Measurements from ENCODE around the gene OBSCN. TPM values are rescaled to one million over a fixed set of nuclear protein-coding genes. Genes with fewer than 3 reads are reported as not detected.
A peak's percentile ranks its signal among the peaks of the same experiment; 100 is the strongest.
"Not testable (repeated sequence)": the region's sequence is repeated elsewhere in the genome, so short reads cannot be mapped to it uniquely, and the experiment has no call there.

OBSCN gene
- total RNA-seq, 1 experiment from 2014 or later: 0.87 TPM

DNA sequence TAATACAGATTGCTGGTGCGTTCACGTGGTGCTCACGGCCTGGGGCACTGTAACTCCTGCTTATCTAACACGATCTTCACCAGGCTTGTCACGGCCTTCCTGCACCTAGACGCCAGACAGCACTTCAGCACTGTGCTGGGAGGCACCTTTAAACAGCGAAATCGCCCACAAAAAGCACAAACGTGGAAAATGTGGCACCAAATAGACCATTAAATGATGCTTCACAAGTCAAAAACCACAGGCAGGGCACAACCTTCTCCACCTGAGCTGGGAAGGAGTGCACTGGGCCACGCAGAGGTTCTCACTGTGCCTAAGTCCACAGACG, 22.2 kb upstream of the OBSCN start:
- H3K4me1 ChIP-seq (replicated peaks): no peaks in the 10 kb centered on the region
- no peak overlapping the region for H3K27ac ChIP-seq
- H3K4me3 ChIP-seq: no peak overlapping the region
- peak in 1 of 2 experiments; percentile 12 for DNase-seq (ENCODE audit: low read depth in 1 of 2, low spot score in 2 of 2)
- no peaks in the 10 kb centered on the region for H3K36me3 ChIP-seq
- H3K9me3 ChIP-seq (replicated peaks): no peaks in the 10 kb centered on the region
- H3K27me3 ChIP-seq (replicated peaks): no peaks in the 10 kb centered on the region

- not testable (repeated sequence) for H3K27me3 ChIP-seq (replicated peaks); DNase-seq (ENCODE audit: low read depth in 1 of 2, low spot score in 2 of 2); H3K36me3 ChIP-seq; H3K4me3 ChIP-seq; H3K27ac ChIP-seq; H3K9me3 ChIP-seq (replicated peaks); H3K4me1 ChIP-seq (replicated peaks)
These were observed 19.6 kb upstream of the OBSCN start for GRCh38 chr1:228188249-228188648.

DNA sequence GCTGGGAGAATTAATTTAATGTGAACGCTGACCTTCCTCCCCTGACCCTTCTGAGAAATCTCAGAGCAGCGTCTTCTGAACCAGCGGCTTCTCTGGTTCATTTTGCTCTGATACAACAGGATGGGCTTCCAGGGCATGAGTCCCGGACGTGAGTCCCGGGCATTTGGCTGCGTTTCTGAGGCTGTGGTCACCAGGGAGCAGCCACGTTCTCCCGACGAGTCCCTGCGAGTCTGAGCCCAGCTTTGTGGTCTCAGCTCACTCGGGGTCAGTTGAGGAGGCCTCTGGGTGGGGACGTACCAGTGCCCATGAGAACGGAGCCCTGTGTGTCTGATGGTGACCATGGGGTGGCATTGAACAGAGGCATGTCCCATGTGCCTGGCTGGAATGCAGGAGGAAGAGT, 17.7 kb upstream of the OBSCN start:
- H3K4me1 ChIP-seq (replicated peaks): no peaks in the 10 kb centered on the region
- no peak overlapping the region for H3K27ac ChIP-seq
- no peak overlapping the region for H3K4me3 ChIP-seq
- peak in 1 of 2 experiments; percentile 35 for DNase-seq (ENCODE audit: low read depth in 1 of 2, low spot score in 2 of 2)
- H3K9me3 ChIP-seq (replicated peaks): no peaks in the 10 kb centered on the region
- H3K27me3 ChIP-seq (replicated peaks): no peaks in the 10 kb centered on the region
- no peaks in the 10 kb centered on the region for H3K36me3 ChIP-seq

DNA sequence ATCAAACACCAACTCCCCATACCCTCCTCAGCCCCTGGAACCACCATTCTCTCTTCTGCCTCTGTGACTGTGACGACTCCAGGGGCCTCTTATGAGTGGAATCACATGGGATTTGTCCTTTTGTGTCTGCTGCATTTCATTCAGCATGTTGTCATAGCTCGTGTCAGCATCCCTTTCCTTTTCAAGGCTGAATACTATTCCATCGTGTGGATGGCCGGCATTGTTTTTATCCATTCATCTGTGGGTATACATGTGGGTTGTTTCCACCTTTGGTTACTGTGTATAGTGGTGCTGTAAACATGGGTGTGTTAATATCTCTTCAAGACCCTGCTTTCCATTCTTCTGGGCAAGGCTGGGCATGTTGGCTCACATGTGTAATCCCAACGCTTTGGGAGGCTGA, 17.1 kb upstream of the OBSCN start:
- Histone ChIP-seq H3K36me3 (no peaks in the 10 kb centered on the region), H3K4me1 (replicated peaks) (no peaks in the 10 kb centered on the region), H3K27ac (no peak overlapping the region), H3K4me3 (no peak overlapping the region), H3K9me3 (replicated peaks) (no peaks in the 10 kb centered on the region), H3K27me3 (replicated peaks) (no peaks in the 10 kb centered on the region)
- DNase-seq (ENCODE audit: low read depth in 1 of 2, low spot score in 2 of 2): peak in 1 of 2 experiments; percentile 14

DNA sequence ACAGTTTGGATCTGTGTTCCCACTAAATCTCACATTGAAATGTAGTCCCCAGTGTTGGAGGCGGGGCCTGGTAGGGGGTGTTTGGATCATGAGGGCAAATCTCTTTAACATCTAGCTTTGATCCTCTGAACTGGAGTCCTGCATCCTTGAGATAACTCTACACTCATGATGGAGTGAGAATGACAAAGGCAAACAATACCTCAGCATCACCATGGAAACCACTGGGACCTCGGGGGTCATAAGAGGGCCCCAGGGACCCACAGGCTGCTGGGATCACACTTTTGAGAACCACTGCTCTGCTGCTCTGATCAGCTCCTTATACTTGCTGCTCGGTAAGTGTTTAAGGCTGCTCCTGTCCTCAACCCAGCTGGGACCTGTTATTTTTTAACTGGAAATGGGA, 13.4 kb upstream of the OBSCN start:
- Histone ChIP-seq H3K9me3 (replicated peaks) (peaks cover 14% of the 10 kb centered on the region; the same call in 1 of the 2 replicates), H3K4me1 (replicated peaks) (no peaks in the 10 kb centered on the region)
- DNase-seq (ENCODE audit: low read depth in 1 of 2, low spot score in 2 of 2): peak in 1 of 2 experiments; percentile 22

GRCh38 chr1:228194921-228195812, 12.7 kb upstream of the OBSCN start:
- H3K9me3 ChIP-seq (replicated peaks): peaks cover 14% of the 10 kb centered on the region; the same call in 1 of the 2 replicates
- H3K4me1 ChIP-seq (replicated peaks): no peaks in the 10 kb centered on the region
- no peaks in the 10 kb centered on the region for H3K36me3 ChIP-seq
- no peak overlapping the region for H3K4me3 ChIP-seq
- no peak overlapping the region for H3K27ac ChIP-seq
- DNase-seq (ENCODE audit: low read depth in 1 of 2, low spot score in 2 of 2): peak in 1 of 2 experiments; percentile 11
- no peaks in the 10 kb centered on the region for H3K27me3 ChIP-seq (replicated peaks)

More for the DNA sequence above, 13.4 kb upstream of the OBSCN start:
- Histone ChIP-seq H3K4me3 (no peak overlapping the region), H3K36me3 (no peaks in the 10 kb centered on the region), H3K27ac (no peak overlapping the region), H3K27me3 (replicated peaks) (no peaks in the 10 kb centered on the region)

GRCh38 chr1:228197555-228198147, 10.2 kb upstream of the OBSCN start:
- peaks cover 14% of the 10 kb centered on the region; the same call in 1 of the 2 replicates for H3K9me3 ChIP-seq (replicated peaks)
- H3K4me1 ChIP-seq (replicated peaks): no peaks in the 10 kb centered on the region
- DNase-seq (ENCODE audit: low read depth in 1 of 2, low spot score in 2 of 2): peak in 1 of 2 experiments; percentile 7
- no peak overlapping the region for H3K4me3 ChIP-seq
- H3K36me3 ChIP-seq: no peaks in the 10 kb centered on the region
- no peaks in the 10 kb centered on the region for H3K27me3 ChIP-seq (replicated peaks)
- no peak overlapping the region for H3K27ac ChIP-seq

DNA sequence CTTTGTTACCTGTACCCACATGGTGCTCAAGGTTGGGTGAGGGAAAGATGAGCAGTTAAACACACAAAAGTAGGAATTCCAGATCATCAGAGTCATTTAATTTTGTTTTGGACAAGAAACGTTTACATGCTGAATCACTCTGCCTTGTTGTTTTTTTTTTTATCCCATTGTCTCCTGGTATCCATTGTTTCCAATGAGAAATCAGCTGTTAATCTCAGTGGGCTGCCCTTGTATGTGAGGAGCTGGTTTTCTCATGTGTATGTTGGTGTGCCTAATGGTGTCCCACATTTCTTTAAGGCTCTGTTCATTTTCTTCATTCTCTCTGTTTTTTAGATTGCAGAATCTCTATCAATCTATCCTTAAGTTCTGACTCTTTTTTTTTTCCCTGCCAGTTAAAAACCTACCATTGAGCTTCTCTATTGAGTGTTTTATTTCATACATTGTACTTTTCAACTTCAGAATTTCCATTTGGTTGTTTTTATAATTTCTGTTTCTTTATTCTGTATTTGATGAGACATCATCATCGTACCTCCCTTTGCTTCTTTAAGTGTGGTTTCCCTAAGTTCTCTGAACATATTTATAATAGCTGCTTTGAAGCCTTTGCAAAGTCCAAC, 8.8 kb upstream of the OBSCN start:
- no peak overlapping the region for H3K27ac ChIP-seq
- H3K4me1 ChIP-seq (replicated peaks): no peaks in the 10 kb centered on the region
- no peaks in the 10 kb centered on the region for H3K36me3 ChIP-seq
- DNase-seq (ENCODE audit: low read depth in 1 of 2, low spot score in 2 of 2): no peak
- no peak overlapping the region for H3K4me3 ChIP-seq
- H3K9me3 ChIP-seq (replicated peaks): peaks cover 14% of the 10 kb centered on the region; the same call in 1 of the 2 replicates
- 0 out of 2 replicates have a peak, but pooled peaks cover under 1% of the 10 kb centered on the region for H3K27me3 ChIP-seq (replicated peaks)

DNA sequence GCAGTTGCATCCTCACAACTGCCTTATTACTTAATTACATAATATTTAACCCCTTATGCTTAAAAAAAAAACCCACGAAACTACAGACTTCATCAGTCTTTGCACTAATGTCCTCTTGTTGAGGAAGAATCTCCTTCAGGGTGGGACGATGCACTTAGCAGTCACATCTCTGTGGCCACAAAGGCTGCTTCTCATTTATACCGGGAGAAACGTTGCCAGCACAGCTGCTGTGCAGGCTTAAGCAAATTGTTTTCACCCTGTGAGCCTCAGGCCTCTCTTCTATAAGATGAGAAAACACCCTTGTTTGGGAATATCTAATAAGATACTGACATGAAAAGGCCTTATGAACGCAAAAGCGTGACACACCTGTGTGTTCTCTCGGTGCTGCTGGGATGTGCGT, 2.9 kb upstream of the OBSCN start:
- Histone ChIP-seq H3K27ac (no peak overlapping the region), H3K4me1 (replicated peaks) (no peaks in the 10 kb centered on the region), H3K27me3 (replicated peaks) (0 out of 2 replicates have a peak, but pooled peaks cover 3% of the 10 kb centered on the region), H3K36me3 (no peaks in the 10 kb centered on the region), H3K9me3 (replicated peaks) (no peaks in the 10 kb centered on the region), H3K4me3 (no peak overlapping the region)
- no peak for DNase-seq (ENCODE audit: low read depth in 1 of 2, low spot score in 2 of 2)

- Histone ChIP-seq H3K27ac (no peak overlapping the region), H3K36me3 (no peaks in the 10 kb centered on the region), H3K27me3 (replicated peaks) (0 out of 2 replicates have a peak, but pooled peaks cover 3% of the 10 kb centered on the region), H3K9me3 (replicated peaks) (no peaks in the 10 kb centered on the region), H3K4me1 (replicated peaks) (no peaks in the 10 kb centered on the region), H3K4me3 (no peak overlapping the region)
- peak in 1 of 2 experiments; percentile 34 for DNase-seq (ENCODE audit: low read depth in 1 of 2, low spot score in 2 of 2)
These were observed 2.1 kb upstream of the OBSCN start for GRCh38 chr1:228205526-228206436.

DNA sequence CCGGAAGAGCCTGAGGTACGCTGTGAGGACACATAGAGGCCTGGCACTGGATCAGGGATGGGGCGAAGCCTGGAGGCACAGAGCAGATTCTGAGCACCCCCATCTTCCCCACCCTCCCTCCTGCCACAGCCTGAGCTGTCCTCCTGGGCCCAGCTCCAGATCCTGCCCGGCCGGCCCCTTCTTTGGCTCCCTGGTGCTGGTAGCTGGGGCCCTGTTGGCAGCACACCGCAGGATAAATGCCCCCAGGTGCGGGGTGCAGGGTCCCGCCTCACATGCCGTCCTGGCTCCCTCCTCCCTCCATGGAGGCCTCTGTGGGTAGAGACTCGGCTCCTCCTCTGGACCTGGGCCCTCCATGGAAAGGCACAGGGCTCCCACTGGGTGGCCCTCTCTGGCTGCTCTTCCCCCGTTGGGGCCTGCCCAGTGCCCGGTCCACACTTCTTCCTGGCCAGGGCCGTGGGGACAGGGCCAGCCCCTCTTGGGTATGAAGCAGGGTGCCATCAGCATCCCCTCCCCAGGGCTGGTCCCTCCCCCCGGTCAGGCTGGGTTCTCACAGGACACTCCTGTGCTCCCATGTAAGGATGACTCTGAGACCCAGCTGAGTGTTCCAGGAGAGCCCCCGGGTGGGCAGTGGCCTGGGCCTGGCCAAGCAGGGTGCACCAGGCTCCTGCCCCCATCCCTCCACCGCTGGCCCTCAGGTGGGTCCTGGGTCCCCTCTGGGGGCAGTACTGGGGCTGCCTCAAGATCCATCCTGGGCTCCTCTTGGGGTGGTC, 1.1 kb upstream of the OBSCN start:
- Histone ChIP-seq H3K4me3 (no peak overlapping the region), H3K9me3 (replicated peaks) (no peaks in the 10 kb centered on the region), H3K36me3 (no peaks in the 10 kb centered on the region), H3K27me3 (replicated peaks) (0 out of 2 replicates have a peak, but pooled peaks cover 3% of the 10 kb centered on the region), H3K4me1 (replicated peaks) (no peaks in the 10 kb centered on the region), H3K27ac (no peak overlapping the region)
- DNase-seq (ENCODE audit: low read depth in 1 of 2, low spot score in 2 of 2): peak in 1 of 2 experiments; percentile 42

DNA sequence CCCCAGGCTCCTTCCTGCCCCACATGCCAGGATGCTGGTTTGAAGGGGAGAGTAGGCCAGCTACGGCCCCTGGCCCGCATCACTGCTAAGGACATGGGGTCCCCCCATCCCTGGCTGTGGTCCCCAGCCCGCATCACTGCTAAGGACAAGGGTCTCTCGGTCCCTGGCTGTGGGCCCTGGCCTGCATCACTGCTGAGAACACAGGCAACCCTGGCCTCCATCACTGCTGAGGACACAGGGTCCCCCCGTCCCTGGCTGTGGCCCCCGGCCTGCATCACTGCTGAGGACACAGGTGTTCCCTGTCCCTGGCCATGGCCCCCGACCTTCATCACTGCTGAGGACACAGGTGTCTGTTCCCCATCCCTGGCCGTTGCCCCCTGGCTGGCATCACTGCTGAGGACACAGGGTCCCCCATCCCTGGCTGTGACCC, 448 bp upstream of the OBSCN start:
- H3K4me1 ChIP-seq (replicated peaks): no peaks in the 10 kb centered on the region
- H3K4me3 ChIP-seq: no peak overlapping the region
- H3K27ac ChIP-seq: no peak overlapping the region
- H3K27me3 ChIP-seq (replicated peaks): 0 out of 2 replicates have a peak, but pooled peaks cover 3% of the 10 kb centered on the region
- peak in 1 of 2 experiments; percentile 35 for DNase-seq (ENCODE audit: low read depth in 1 of 2, low spot score in 2 of 2)
- no peaks in the 10 kb centered on the region for H3K9me3 ChIP-seq (replicated peaks)
- H3K36me3 ChIP-seq: no peaks in the 10 kb centered on the region

Data from SJSA1 (cell line).